C4-2B (cell line): ENCODE results near the gene CEP170.
"Not testable (repeated sequence)": the region's sequence is repeated elsewhere in the genome, so short reads cannot be mapped to it uniquely, and the experiment has no call there.

ENCODE experiments used
- H3K27ac ChIP-seq: fragments of 450-650 bp; 2 replicates; pipeline ENCODE4 v1.5.1; 2017
- CTCF ChIP-seq: fragments of 450-650 bp; conservative IDR thresholded peaks from 2 replicates; pipeline ENCODE4 v1.5.1; 2017; ENCODE audit warnings: mild to moderate bottlenecking
- ZFX ChIP-seq: fragments of 450-650 bp; IDR thresholded peaks from 2 replicates; pipeline ENCODE4 v1.6.1; 2017

Gene CEP170

GRCh38 chr1:243213045-243213787, 41.9 kb downstream of the CEP170 start:
- H3K27ac ChIP-seq: no peak overlapping the region
- no peak for TF ChIP-seq ZFX
- no peak for TF ChIP-seq CTCF

GRCh38 chr1:243211984-243212383, 43.1 kb downstream of the CEP170 start:
- H3K27ac ChIP-seq: not testable (repeated sequence)

GRCh38 chr1:243205026-243205501, 50.0 kb downstream of the CEP170 start:
- H3K27ac ChIP-seq: not testable (repeated sequence)

GRCh38 chr1:243204336-243204735, 50.7 kb downstream of the CEP170 start:
- H3K27ac ChIP-seq: not testable (repeated sequence)

- not testable (repeated sequence) for H3K27ac ChIP-seq
These were observed 51.9 kb downstream of the CEP170 start for GRCh38 chr1:243203196-243203595.

GRCh38 chr1:243201316-243201715, 53.8 kb downstream of the CEP170 start:
- not testable (repeated sequence) for H3K27ac ChIP-seq

- H3K27ac ChIP-seq: not testable (repeated sequence)
These were observed 57.6 kb downstream of the CEP170 start for GRCh38 chr1:243197524-243197923.

- H3K27ac ChIP-seq: not testable (repeated sequence)
These were observed 61.8 kb downstream of the CEP170 start for GRCh38 chr1:243193330-243193729.

- not testable (repeated sequence) for H3K27ac ChIP-seq
These were observed 68.7 kb downstream of the CEP170 start for GRCh38 chr1:243186201-243186995.

GRCh38 chr1:243184787-243185186, 70.3 kb downstream of the CEP170 start:
- not testable (repeated sequence) for H3K27ac ChIP-seq

- not testable (repeated sequence) for H3K27ac ChIP-seq
These were observed 71.4 kb downstream of the CEP170 start for GRCh38 chr1:243183661-243184060.

GRCh38 chr1:243183176-243183575, 71.9 kb downstream of the CEP170 start:
- H3K27ac ChIP-seq: not testable (repeated sequence)

- H3K27ac ChIP-seq: no peak overlapping the region
- TF ChIP-seq CTCF: no peak
- no peak for TF ChIP-seq ZFX
These were observed 75.4 kb downstream of the CEP170 start for GRCh38 chr1:243179720-243180119.

GRCh38 chr1:243177792-243178191, 77.3 kb downstream of the CEP170 start:
- H3K27ac ChIP-seq: not testable (repeated sequence)

GRCh38 chr1:243173758-243174369, 81.2 kb downstream of the CEP170 start:
- not testable (repeated sequence) for H3K27ac ChIP-seq

- H3K27ac ChIP-seq: not testable (repeated sequence)
These were observed 90.2 kb downstream of the CEP170 start for GRCh38 chr1:243164911-243165310.

- not testable (repeated sequence) for H3K27ac ChIP-seq
These were observed 104.2 kb downstream of the CEP170 start for GRCh38 chr1:243150906-243151305.

- H3K27ac ChIP-seq: not testable (repeated sequence)
These were observed 106.0 kb downstream of the CEP170 start for GRCh38 chr1:243149120-243149519.

- H3K27ac ChIP-seq: not testable (repeated sequence)
These were observed 107.7 kb downstream of the CEP170 start for GRCh38 chr1:243147351-243147750.
